Smooth muscle cell (in vitro differentiated cells): ENCODE data around the gene SPARC. TPM values are rescaled to one million over a fixed set of nuclear protein-coding genes. Genes with fewer than 3 reads are reported as not detected.
"Not testable (repeated sequence)": the region's sequence is repeated elsewhere in the genome, so short reads cannot be mapped to it uniquely, and the experiment has no call there.

Experiments
- DNase-seq: peaks from one replicate; lab custom pipeline; 2025; ENCODE audit not compliant: unreplicated experiment; lab: John Stamatoyannopoulos, UW
- H2AFZ ChIP-seq: fragments of 200-600 bp; sonication (generic); 2 replicates; pipeline ENCODE4 v1.6.0; 2016; ENCODE audit warnings: antibody characterized with exemption, low read depth, mild to moderate bottlenecking
- H3F3A ChIP-seq: fragments of 200-600 bp; sonication (generic); 2 replicates; pipeline ENCODE4 v1.6.0; 2017; ENCODE audit warnings: antibody characterized with exemption, low read depth
- H3K27ac ChIP-seq: fragments of 200-600 bp; sonication (generic); 2 replicates; pipeline ENCODE4 v1.5.1; 2016; ENCODE audit warnings: low read depth, mild to moderate bottlenecking
- H3K27me3 ChIP-seq: fragments of 200-600 bp; sonication (generic); 2 replicates; pipeline ENCODE4 v1.6.1; 2016; ENCODE audit warnings: low read depth, mild to moderate bottlenecking
- H3K36me3 ChIP-seq: fragments of 200-600 bp; sonication (generic); 2 replicates; pipeline ENCODE4 v1.5.1; 2016; ENCODE audit warnings: low read depth
- H3K4me1 ChIP-seq: fragments of 200-600 bp; sonication (generic); 2 replicates; pipeline ENCODE4 v1.5.1; 2016; ENCODE audit warnings: low read depth
- H3K4me2 ChIP-seq: fragments of 200-600 bp; sonication (generic); 2 replicates; pipeline ENCODE4 v1.6.0; 2016; ENCODE audit warnings: mild to moderate bottlenecking
- H3K4me3 ChIP-seq: fragments of 200-600 bp; sonication (generic); 2 replicates; pipeline ENCODE4 v1.5.1; 2016; ENCODE audit warnings: mild to moderate bottlenecking
- H3K79me2 ChIP-seq: fragments of 200-600 bp; sonication (generic); 2 replicates; pipeline ENCODE4 v1.6.0; 2016; ENCODE audit warnings: low read depth, mild to moderate bottlenecking
- H3K9ac ChIP-seq: fragments of 200-600 bp; sonication (generic); 2 replicates; pipeline ENCODE4 v1.6.0; 2016; ENCODE audit warnings: low read depth
- H3K9me3 ChIP-seq: fragments of 200-600 bp; sonication (generic); replicated peaks from 2 replicates; pipeline ENCODE4 v1.5.1; 2016; ENCODE audit warnings: low read depth
- H4K20me1 ChIP-seq: fragments of 200-600 bp; sonication (generic); 2 replicates; pipeline ENCODE4 v1.6.0; 2016; ENCODE audit warnings: low read depth
- WGBS: methylation state at CpG from one replicate; pipeline ENCODE4 v1.1.7; 2016; ENCODE audit warnings: low lambda C conversion rate; 5-methylcytosine and 5-hydroxymethylcytosine counted together
- polyA plus RNA-seq: library from polyadenylated mRNA; unstranded; fragments of >200 nt; fragmentation: Nextera tagmentation; extraction: Ambion mirVana; gene quantifications from 2 replicates; pipeline ENCODE4 v1.2.1, GENCODE V29; 2016
- total RNA-seq: library from RNA; depleted of rRNA; stranded (reverse); fragments of >200 nt; gene quantifications from 2 replicates; pipeline ENCODE4 v1.2.3, GENCODE V29; 2014
- TF ChIP-seq, protein P1 (sequence below): fragments of 200-600 bp; sonication (generic); IDR thresholded peaks from 2 replicates; pipeline ENCODE4 v1.5.1; 2017; ENCODE audit warnings: borderline replicate concordance, mild to moderate bottlenecking, antibody characterized with exemption; ENCODE audit not compliant: insufficient read depth, poor library complexity, severe bottlenecking

SPARC gene
- total and polyA plus RNA-seq, 2 experiments from 2014 or later: 7,113 to 19,518 TPM

DNA sequence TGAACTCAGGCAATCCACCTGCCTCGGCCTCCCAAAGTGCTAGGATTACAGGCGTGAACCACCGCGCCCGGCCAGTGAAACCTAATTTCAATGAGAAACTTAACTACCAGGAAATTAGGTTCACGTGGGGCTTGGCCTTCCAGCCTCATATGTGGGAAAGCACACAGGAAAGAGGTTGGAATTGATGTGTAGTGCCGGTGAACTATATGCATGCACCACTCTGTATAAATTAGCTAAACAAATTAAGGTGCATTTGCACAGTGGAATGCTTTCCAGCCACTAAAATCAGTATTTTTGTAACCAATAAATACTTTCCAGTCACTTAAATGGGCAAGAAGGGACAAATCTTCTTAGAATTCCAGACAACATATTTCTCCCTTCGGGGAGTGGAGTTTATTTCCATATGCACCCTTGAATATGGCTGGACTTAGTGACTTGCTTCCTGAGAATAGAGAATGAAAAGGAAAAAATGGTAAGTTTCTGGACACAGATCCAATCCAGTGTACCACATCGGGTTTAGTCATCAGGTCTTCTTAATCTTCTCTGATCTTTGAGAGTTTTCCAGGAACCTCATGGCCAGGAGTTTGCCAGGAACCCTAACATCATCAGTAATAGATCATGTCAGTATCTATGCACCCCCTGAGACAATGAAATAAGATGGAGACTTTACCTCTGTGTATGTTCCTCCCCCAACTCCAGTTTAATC is 46.8 kb upstream of the SPARC start:
- no peaks in the 10 kb centered on the region for H3K9me3 ChIP-seq
- no peaks in the 10 kb centered on the region for H4K20me1 ChIP-seq
- DNase-seq: no peak
- 85% methylated on average over 9 of the region's 9 CpGs for WGBS
- H3K4me1 ChIP-seq: peaks cover 5% of the 10 kb centered on the region
- no peak overlapping the region for H3K9ac ChIP-seq
- TF ChIP-seq, protein P1, sequence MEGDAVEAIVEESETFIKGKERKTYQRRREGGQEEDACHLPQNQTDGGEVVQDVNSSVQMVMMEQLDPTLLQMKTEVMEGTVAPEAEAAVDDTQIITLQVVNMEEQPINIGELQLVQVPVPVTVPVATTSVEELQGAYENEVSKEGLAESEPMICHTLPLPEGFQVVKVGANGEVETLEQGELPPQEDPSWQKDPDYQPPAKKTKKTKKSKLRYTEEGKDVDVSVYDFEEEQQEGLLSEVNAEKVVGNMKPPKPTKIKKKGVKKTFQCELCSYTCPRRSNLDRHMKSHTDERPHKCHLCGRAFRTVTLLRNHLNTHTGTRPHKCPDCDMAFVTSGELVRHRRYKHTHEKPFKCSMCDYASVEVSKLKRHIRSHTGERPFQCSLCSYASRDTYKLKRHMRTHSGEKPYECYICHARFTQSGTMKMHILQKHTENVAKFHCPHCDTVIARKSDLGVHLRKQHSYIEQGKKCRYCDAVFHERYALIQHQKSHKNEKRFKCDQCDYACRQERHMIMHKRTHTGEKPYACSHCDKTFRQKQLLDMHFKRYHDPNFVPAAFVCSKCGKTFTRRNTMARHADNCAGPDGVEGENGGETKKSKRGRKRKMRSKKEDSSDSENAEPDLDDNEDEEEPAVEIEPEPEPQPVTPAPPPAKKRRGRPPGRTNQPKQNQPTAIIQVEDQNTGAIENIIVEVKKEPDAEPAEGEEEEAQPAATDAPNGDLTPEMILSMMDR: no peak
- H3K27ac ChIP-seq: peak overlapping the region; percentile 11
- H3K4me3 ChIP-seq: no peak overlapping the region
- H3K79me2 ChIP-seq: no peaks in the 10 kb centered on the region
- no peak overlapping the region for H2AFZ ChIP-seq
- H3K36me3 ChIP-seq: no peaks in the 10 kb centered on the region
- peaks cover 16% of the 10 kb centered on the region for H3F3A ChIP-seq
- H3K27me3 ChIP-seq: no peaks in the 10 kb centered on the region
- peak overlapping the region; percentile 20 for H3K4me2 ChIP-seq

DNA sequence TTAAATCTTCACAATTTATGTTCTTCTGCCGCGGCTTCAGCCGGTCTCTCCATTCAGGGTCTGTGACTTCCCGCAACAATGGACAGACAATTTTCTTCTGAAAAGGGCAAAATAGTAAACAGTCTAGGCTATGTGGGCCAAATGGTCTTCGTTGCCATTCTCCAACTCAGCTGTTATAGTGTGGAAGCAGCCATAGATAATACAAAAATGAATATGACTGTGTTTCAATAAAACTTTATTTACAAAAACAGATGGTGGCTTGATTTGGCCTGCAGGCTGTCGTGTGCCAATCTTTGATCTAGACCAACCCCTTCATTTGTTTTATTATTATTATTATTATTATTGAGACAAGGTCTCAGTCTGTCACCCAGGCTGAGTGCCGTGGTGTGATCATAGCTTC is 43.7 kb upstream of the SPARC start:
- H3K4me3 ChIP-seq: no peak overlapping the region
- no peak for DNase-seq
- H3K4me2 ChIP-seq: no peak overlapping the region
- H3K27ac ChIP-seq: no peak overlapping the region
- no peaks in the 10 kb centered on the region for H3K9me3 ChIP-seq
- no peaks in the 10 kb centered on the region for H3K4me1 ChIP-seq
- WGBS: 97% methylated on average over 7 of the region's 7 CpGs
- H3K79me2 ChIP-seq: no peaks in the 10 kb centered on the region
- no peak overlapping the region for H3K9ac ChIP-seq
- TF ChIP-seq, protein P1: no peak
- no peaks in the 10 kb centered on the region for H3K36me3 ChIP-seq
- no peak overlapping the region for H2AFZ ChIP-seq
- H4K20me1 ChIP-seq: no peaks in the 10 kb centered on the region
- H3F3A ChIP-seq: peaks cover 8% of the 10 kb centered on the region
- H3K27me3 ChIP-seq: no peaks in the 10 kb centered on the region

DNA sequence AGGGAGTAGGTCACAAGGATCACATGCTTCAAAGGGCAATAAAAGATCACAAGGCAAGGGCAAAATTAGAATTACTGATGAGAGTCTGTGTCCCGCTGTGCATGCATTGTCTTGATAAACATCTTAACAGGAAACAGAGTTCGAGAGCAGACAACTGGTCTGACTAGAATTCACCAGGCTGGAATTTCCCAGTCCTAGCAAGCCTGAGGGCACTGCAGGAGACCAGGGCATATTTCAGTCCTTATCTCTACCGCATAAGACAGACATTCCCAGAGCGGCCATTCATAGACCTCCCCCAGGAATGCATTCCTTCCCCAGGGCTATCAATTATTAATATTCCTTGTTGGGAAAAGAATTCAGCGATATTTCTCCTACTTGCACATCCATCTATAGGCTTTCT is 42.9 kb upstream of the SPARC start:
- not testable (repeated sequence) for H3K9ac ChIP-seq, H3F3A ChIP-seq, H3K9me3 ChIP-seq, H3K36me3 ChIP-seq, H3K4me2 ChIP-seq, H3K4me1 ChIP-seq, H2AFZ ChIP-seq, H3K27me3 ChIP-seq, DNase-seq, H4K20me1 ChIP-seq, H3K79me2 ChIP-seq, H3K4me3 ChIP-seq
- WGBS: 38% methylated on average over 5 of the region's 5 CpGs
- peak overlapping the region; percentile 32 for H3K27ac ChIP-seq

DNA sequence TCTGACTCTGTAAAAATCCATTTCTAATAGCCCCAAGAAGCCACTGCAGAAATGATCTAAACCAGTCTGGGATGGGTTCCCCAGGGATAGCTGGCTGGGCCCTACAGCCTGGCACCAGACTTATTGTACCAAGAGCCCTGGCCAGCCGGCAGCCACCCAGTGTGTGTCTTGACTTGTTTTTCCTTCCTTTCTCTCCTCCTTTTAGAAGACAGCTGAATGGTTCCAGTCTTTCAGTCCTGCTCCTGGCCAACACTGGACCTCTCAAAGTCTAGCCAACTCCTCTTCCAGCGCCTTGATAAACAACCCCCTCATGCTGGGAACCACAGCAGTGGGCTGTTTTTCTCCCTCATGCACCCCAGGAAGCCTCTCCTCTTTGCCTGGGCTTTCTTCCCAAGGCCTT is 37.6 kb upstream of the SPARC start:
- Histone ChIP-seq H3K79me2 (no peaks in the 10 kb centered on the region), H3K4me2 (no peak overlapping the region), H3K27ac (no peak overlapping the region), H3K4me3 (no peak overlapping the region), H3K9ac (no peak overlapping the region), H3K9me3 (no peaks in the 10 kb centered on the region), H3K4me1 (peaks cover 7% of the 10 kb centered on the region), H2AFZ (no peak overlapping the region), H4K20me1 (no peaks in the 10 kb centered on the region), H3F3A (no peaks in the 10 kb centered on the region), H3K36me3 (no peaks in the 10 kb centered on the region), H3K27me3 (no peaks in the 10 kb centered on the region)
- TF ChIP-seq, protein P1: no peak
- 100% methylated on average over 2 of the region's 2 CpGs for WGBS
- DNase-seq: no peak
